Activated naive CD4-positive, alpha-beta T cell treated with anti-CD3 and anti-CD28 coated beads, Interleukin-2, amount 10 ng/mL, durations not matched to agents 7 days and 5 days (primary cell): ENCODE measurements around the gene PGRMC2.

Experiments used
- CTCF ChIA-PET: fragments of 350-600 bp; sonication (Branson Sonifier 250); formaldehyde crosslinking; loops from one replicate; lab custom pipeline; 2021; ENCODE audit warnings: antibody characterized with exemption; lab: Charles Lee
- DNase-seq: peaks from one replicate; pipeline ENCODE4 v3.0.0-alpha.2; 2020
- H3K27ac Mint-ChIP-seq: one replicate; pipeline ENCODE4 v1.8.0; 2021; ENCODE audit warnings: mild to moderate bottlenecking, moderate library complexity, mixed read lengths
- H3K27me3 Mint-ChIP-seq: one replicate; pipeline ENCODE4 v1.8.0; 2021; ENCODE audit warnings: mild to moderate bottlenecking, mixed read lengths
- H3K36me3 Mint-ChIP-seq: one replicate; pipeline ENCODE4 v1.8.0; 2021; ENCODE audit warnings: mixed read lengths
- H3K4me1 Mint-ChIP-seq: one replicate; pipeline ENCODE4 v1.8.0; 2021; ENCODE audit warnings: mixed read lengths
- H3K4me3 Mint-ChIP-seq: one replicate; pipeline ENCODE4 v1.8.0; 2021; ENCODE audit warnings: mild to moderate bottlenecking, moderate library complexity, mixed read lengths
- H3K9me3 Mint-ChIP-seq: one replicate; pipeline ENCODE4 v1.8.0; 2021; ENCODE audit warnings: mixed read lengths

The PGRMC2 gene

GRCh38 chr4:128309585-128309984, 22.0 kb upstream of the PGRMC2 start:
- Mint-ChIP-seq H3K27me3 (no peaks in the 10 kb centered on the region), H3K36me3 (no peaks in the 10 kb centered on the region), H3K4me1 (no peaks in the 10 kb centered on the region), H3K27ac (no peak overlapping the region), H3K4me3 (no peak overlapping the region), H3K9me3 (no peaks in the 10 kb centered on the region)
- CTCF ChIA-PET, result no interaction called here
- no peak for DNase-seq

DNA sequence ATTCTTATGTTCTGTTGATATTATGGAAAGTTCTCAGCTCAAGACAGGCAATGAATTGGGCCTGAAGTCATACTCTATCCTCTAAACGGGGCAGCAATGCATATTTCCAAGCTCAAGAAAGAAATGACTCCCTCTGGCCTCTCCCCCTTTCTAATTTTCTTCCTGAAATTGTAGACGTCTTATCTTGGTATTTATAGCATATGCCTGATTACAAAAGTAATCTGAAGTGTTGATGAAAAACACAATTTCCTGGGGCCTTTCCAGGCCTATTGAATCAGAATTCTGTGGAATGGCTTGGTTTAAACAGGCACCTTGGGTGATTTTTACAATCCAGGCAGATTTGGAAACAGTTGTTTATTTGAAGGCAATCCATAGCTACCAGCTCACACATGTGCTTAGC, 21.4 kb upstream of the PGRMC2 start:
- Mint-ChIP-seq H3K4me1 (no peaks in the 10 kb centered on the region), H3K27ac (no peak overlapping the region), H3K4me3 (no peak overlapping the region), H3K36me3 (no peaks in the 10 kb centered on the region), H3K27me3 (no peaks in the 10 kb centered on the region), H3K9me3 (no peaks in the 10 kb centered on the region)
- no peak for DNase-seq
- CTCF ChIA-PET, result no interaction called here

DNA sequence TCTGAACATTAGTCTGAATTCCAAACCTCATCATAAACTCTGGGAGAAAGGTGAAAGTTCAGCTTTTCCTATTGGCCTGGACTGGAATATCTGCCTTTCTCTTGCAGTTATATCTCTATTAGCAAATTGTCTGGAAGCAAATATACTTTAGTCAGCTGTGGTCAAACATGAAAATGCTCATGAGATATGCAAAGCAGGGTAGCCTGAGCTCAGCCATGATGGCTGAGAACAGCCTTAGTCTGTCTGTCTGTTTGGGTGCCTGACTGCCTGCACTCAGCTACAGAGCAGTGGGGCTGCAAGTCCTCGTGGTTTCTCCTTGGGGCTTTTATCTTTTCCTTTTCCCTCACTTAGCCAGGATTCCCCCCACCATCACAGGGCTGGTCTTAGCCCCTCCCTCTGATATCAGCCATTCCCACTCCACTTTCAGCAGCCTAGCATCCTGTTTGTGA, 19.5 kb upstream of the PGRMC2 start:
- Mint-ChIP-seq H3K27me3 (no peaks in the 10 kb centered on the region), H3K4me1 (no peaks in the 10 kb centered on the region), H3K36me3 (no peaks in the 10 kb centered on the region), H3K9me3 (no peaks in the 10 kb centered on the region), H3K27ac (no peak overlapping the region), H3K4me3 (no peak overlapping the region)
- CTCF ChIA-PET, result no interaction called here
- DNase-seq, result no peak

GRCh38 chr4:128305942-128306341, 18.3 kb upstream of the PGRMC2 start:
- H3K27ac Mint-ChIP-seq, result no peak overlapping the region
- no peak overlapping the region for H3K4me3 Mint-ChIP-seq
- no peak for DNase-seq
- CTCF ChIA-PET, result interaction anchor here (1.2 kb wide), 1 partner anchor 10 kb away, joined by 3 read pairs; no protein-coding TSS in a partner anchor
- no peaks in the 10 kb centered on the region for H3K9me3 Mint-ChIP-seq
- no peaks in the 10 kb centered on the region for H3K27me3 Mint-ChIP-seq
- H3K36me3 Mint-ChIP-seq, result no peaks in the 10 kb centered on the region
- H3K4me1 Mint-ChIP-seq, result no peaks in the 10 kb centered on the region

- CTCF ChIA-PET, result no interaction called here
- DNase-seq, result no peak
- Mint-ChIP-seq H3K36me3 (no peaks in the 10 kb centered on the region), H3K4me3 (no peak overlapping the region), H3K4me1 (no peaks in the 10 kb centered on the region), H3K27ac (no peak overlapping the region), H3K9me3 (no peaks in the 10 kb centered on the region), H3K27me3 (no peaks in the 10 kb centered on the region)
These were observed 16.4 kb upstream of the PGRMC2 start for GRCh38 chr4:128303986-128304385.

- CTCF ChIA-PET, result no interaction called here
- no peaks in the 10 kb centered on the region for H3K9me3 Mint-ChIP-seq
These were observed 15.8 kb upstream of the PGRMC2 start for GRCh38 chr4:128303405-128303785.

GRCh38 chr4:128301979-128302378, 14.4 kb upstream of the PGRMC2 start:
- H3K27ac Mint-ChIP-seq, result no peak overlapping the region
- CTCF ChIA-PET, result no interaction called here
- H3K27me3 Mint-ChIP-seq, result no peaks in the 10 kb centered on the region
- no peaks in the 10 kb centered on the region for H3K4me1 Mint-ChIP-seq
- DNase-seq, result no peak
- no peak overlapping the region for H3K4me3 Mint-ChIP-seq
- no peaks in the 10 kb centered on the region for H3K9me3 Mint-ChIP-seq
- no peaks in the 10 kb centered on the region for H3K36me3 Mint-ChIP-seq

More at GRCh38 chr4:128303405-128303785, 15.8 kb upstream of the PGRMC2 start:
- no peak for DNase-seq
- Mint-ChIP-seq H3K27ac (no peak overlapping the region), H3K4me3 (no peak overlapping the region), H3K4me1 (no peaks in the 10 kb centered on the region), H3K27me3 (no peaks in the 10 kb centered on the region), H3K36me3 (no peaks in the 10 kb centered on the region)

DNA sequence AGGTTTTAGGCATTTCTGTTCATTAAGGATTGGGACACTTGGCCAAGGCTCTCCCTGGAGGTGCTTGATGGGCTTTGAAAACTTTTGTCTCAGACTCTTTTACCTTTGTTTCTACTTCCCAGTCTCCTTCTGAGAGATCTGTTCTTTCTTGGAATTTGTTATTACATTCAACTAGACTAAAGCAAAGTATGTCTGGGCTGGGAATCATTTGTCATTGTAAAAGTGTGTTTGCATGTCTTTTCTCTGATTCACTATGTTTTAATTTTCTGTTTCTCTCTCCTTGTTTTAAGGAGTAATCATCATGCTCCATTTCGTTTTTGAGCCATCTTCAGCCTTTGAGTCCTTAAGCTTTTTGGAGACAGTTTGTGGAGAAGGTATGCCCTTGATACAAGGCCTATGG, 12.2 kb upstream of the PGRMC2 start:
- Mint-ChIP-seq H3K9me3 (no peaks in the 10 kb centered on the region), H3K27ac (no peak overlapping the region)

GRCh38 chr4:128298852-128299251, 11.2 kb upstream of the PGRMC2 start:
- H3K27ac Mint-ChIP-seq, result no peak overlapping the region
- peaks cover 2% of the 10 kb centered on the region for H3K4me1 Mint-ChIP-seq
- CTCF ChIA-PET, result interaction anchor here (1.4 kb wide), 1 partner anchor 13 kb away, joined by 4 read pairs; no protein-coding TSS in a partner anchor
- H3K36me3 Mint-ChIP-seq, result no peaks in the 10 kb centered on the region
- H3K9me3 Mint-ChIP-seq, result no peaks in the 10 kb centered on the region
- H3K27me3 Mint-ChIP-seq, result no peaks in the 10 kb centered on the region
- H3K4me3 Mint-ChIP-seq, result no peak overlapping the region
- no peak for DNase-seq

More for the DNA sequence above, 12.2 kb upstream of the PGRMC2 start:
- no peak overlapping the region for H3K4me3 Mint-ChIP-seq
- H3K4me1 Mint-ChIP-seq, result no peaks in the 10 kb centered on the region
- no peaks in the 10 kb centered on the region for H3K36me3 Mint-ChIP-seq
- no peak for DNase-seq
- CTCF ChIA-PET, result no interaction called here
- H3K27me3 Mint-ChIP-seq, result no peaks in the 10 kb centered on the region

DNA sequence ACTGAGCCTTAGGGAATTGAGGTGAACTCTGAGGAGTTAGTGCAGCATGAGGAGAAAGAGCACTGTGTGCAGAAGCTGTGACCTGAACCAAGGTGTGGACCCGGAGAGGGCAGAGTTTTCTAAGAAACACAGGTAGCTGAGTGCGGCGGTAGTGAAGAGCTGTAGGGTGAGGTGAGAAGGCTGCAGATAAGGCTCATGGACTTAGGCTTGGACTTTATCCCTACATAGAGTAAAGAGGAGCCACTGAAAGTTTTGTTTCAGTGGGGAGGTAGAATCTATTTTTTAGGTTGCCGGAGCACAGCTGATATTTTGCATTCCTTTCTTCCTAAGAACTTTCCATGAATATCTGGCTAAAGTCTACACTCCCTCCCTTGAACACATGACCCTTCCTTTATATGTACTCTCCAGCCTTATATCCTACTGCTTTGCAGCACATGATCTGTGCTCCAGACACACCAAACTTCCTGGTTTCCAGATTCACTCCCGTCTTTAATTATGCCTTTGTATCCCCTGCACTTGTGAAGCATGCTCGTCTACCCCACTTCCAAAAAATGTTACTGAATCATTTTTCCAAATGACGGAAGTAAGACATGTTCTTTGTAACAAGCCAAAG, 10.6 kb upstream of the PGRMC2 start:
- CTCF ChIA-PET, result interaction anchor here (0.9 to 1.4 kb wide), 2 partner anchors 12 to 26 kb away, joined by 4 read pairs; no protein-coding TSS in a partner anchor
- H3K27me3 Mint-ChIP-seq, result no peaks in the 10 kb centered on the region
- peaks cover 2% of the 10 kb centered on the region for H3K4me1 Mint-ChIP-seq
- H3K27ac Mint-ChIP-seq, result no peak overlapping the region
- DNase-seq, result no peak
- H3K36me3 Mint-ChIP-seq, result no peaks in the 10 kb centered on the region
- no peak overlapping the region for H3K4me3 Mint-ChIP-seq
- H3K9me3 Mint-ChIP-seq, result no peaks in the 10 kb centered on the region

- H3K27ac Mint-ChIP-seq, result no peak overlapping the region
- CTCF ChIA-PET, result interaction anchor here (0.5 to 1.1 kb wide), 2 partner anchors 10 to 103 kb away, joined by 3 to 4 read pairs; no protein-coding TSS in a partner anchor
- peaks cover 4% of the 10 kb centered on the region for H3K27me3 Mint-ChIP-seq
- H3K36me3 Mint-ChIP-seq, result no peaks in the 10 kb centered on the region
- no peak for DNase-seq
- peaks cover 2% of the 10 kb centered on the region for H3K4me1 Mint-ChIP-seq
- H3K9me3 Mint-ChIP-seq, result no peaks in the 10 kb centered on the region
- H3K4me3 Mint-ChIP-seq, result no peak overlapping the region
These were observed 7.6 kb upstream of the PGRMC2 start for GRCh38 chr4:128295255-128295654.

DNA sequence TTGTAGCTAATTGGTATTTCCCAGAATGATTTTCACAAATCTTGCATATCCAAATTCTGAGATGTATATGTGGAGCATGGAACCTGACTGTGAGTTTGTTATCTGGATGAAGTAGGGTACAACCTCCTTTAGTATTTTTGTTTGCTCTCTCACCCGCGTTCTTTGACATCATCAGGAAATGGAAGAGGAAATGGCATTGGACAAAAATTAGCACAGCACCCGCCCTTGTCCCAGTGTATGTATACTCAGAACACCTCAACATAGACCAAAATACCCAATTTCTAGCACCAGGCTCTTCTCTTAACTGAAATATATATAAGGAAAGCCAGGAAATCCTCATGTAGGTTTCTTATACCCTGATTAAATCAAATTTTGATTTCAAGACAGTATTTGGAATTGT, 6.9 kb upstream of the PGRMC2 start:
- peaks cover 3% of the 10 kb centered on the region for H3K4me1 Mint-ChIP-seq
- peaks cover 4% of the 10 kb centered on the region for H3K27me3 Mint-ChIP-seq
- no peaks in the 10 kb centered on the region for H3K36me3 Mint-ChIP-seq
- CTCF ChIA-PET, result no interaction called here
- H3K9me3 Mint-ChIP-seq, result no peaks in the 10 kb centered on the region
- no peak for DNase-seq
- H3K4me3 Mint-ChIP-seq, result no peak overlapping the region
- H3K27ac Mint-ChIP-seq, result no peak overlapping the region

GRCh38 chr4:128292349-128292748, 4.7 kb upstream of the PGRMC2 start:
- Mint-ChIP-seq H3K27ac (no peak overlapping the region), H3K4me1 (peaks cover 10% of the 10 kb centered on the region), H3K4me3 (no peak overlapping the region), H3K36me3 (no peaks in the 10 kb centered on the region), H3K9me3 (no peaks in the 10 kb centered on the region), H3K27me3 (peaks cover 4% of the 10 kb centered on the region)
- CTCF ChIA-PET, result interaction anchor here (1.1 kb wide), 1 partner anchor 19 kb away, joined by 3 read pairs; no protein-coding TSS in a partner anchor
- no peak for DNase-seq

GRCh38 chr4:128291096-128291495, 3.5 kb upstream of the PGRMC2 start:
- CTCF ChIA-PET, result interaction anchor here (1.1 kb wide), 1 partner anchor 20 kb away, joined by 3 read pairs; no protein-coding TSS in a partner anchor
- DNase-seq, result no peak
- H3K4me1 Mint-ChIP-seq, result peaks cover 15% of the 10 kb centered on the region
- no peak overlapping the region for H3K27ac Mint-ChIP-seq
- peaks cover 4% of the 10 kb centered on the region for H3K27me3 Mint-ChIP-seq
- no peak overlapping the region for H3K4me3 Mint-ChIP-seq
- H3K9me3 Mint-ChIP-seq, result no peaks in the 10 kb centered on the region
- no peaks in the 10 kb centered on the region for H3K36me3 Mint-ChIP-seq

- Mint-ChIP-seq H3K9me3 (no peaks in the 10 kb centered on the region), H3K27me3 (peaks cover 4% of the 10 kb centered on the region), H3K4me1 (peaks cover 21% of the 10 kb centered on the region), H3K4me3 (no peak overlapping the region), H3K27ac (no peak overlapping the region), H3K36me3 (peaks cover 1% of the 10 kb centered on the region)
- DNase-seq, result no peak
- CTCF ChIA-PET, result no interaction called here
These were observed 2.9 kb upstream of the PGRMC2 start for GRCh38 chr4:128290526-128290925.
